OCI-LY7 (cell line): ENCODE results near the gene G6PC3.

Experiments used
- EZH2phosphoT487 ChIP-seq: fragments of 200-600 bp; sonication (generic); IDR thresholded peaks from 2 replicates; pipeline ENCODE4 v1.6.1; 2018; ENCODE audit warnings: low read depth, borderline replicate concordance, mild to moderate bottlenecking, mixed run types, antibody characterized with exemption, low read length, moderate library complexity, mixed read lengths
- TF ChIP-seq, protein P1 (sequence below): fragments of 200-600 bp; sonication (generic); conservative IDR thresholded peaks from 2 replicates; pipeline ENCODE4 v1.5.1; 2014; ENCODE audit warnings: mild to moderate bottlenecking, antibody characterized with exemption, low read length, moderate library complexity, mixed read lengths

DNA sequence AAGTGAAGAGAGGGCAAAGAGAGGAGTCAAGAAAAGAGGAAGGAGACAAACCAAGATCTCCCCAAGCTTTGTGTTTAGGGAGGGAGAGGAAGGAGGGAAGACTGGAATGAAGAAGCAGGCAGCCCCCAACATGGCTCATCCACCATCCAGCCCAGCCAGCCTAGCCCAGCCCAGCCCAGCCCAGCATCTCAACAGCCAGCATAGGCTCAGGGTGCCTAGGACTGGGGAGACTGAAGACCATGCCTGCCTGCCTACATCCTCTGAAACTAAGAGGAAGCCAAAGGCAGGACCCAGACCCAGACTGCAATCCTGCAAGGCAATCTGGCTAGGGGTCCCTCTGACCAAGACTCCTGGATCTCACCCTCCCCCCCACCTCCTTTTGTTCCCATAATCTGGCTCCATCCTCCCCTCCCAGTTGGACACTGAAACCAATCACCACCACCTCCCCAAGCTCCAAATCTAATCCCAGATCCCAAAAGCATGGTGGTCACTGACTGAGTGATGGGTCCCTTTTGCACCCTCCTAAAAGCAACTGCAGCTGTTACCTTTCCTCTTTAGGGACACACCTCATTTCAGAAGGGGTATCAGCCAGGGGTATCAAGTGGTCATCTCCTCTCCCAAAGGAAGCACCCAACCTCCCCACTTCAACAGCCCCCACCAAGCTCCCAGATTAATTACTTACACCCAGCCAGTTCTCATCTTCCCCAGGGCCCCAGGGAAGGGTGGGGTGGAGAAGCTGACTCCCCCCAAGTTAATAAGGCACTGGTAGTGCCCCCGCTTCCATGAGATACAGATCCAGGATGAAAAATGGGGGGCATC lies 51.7 kb downstream of the G6PC3 start:
- TF ChIP-seq EZH2phosphoT487 = no peak
- TF ChIP-seq, protein P1, sequence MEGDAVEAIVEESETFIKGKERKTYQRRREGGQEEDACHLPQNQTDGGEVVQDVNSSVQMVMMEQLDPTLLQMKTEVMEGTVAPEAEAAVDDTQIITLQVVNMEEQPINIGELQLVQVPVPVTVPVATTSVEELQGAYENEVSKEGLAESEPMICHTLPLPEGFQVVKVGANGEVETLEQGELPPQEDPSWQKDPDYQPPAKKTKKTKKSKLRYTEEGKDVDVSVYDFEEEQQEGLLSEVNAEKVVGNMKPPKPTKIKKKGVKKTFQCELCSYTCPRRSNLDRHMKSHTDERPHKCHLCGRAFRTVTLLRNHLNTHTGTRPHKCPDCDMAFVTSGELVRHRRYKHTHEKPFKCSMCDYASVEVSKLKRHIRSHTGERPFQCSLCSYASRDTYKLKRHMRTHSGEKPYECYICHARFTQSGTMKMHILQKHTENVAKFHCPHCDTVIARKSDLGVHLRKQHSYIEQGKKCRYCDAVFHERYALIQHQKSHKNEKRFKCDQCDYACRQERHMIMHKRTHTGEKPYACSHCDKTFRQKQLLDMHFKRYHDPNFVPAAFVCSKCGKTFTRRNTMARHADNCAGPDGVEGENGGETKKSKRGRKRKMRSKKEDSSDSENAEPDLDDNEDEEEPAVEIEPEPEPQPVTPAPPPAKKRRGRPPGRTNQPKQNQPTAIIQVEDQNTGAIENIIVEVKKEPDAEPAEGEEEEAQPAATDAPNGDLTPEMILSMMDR = no peak
